HG03457 (cell line): ENCODE data around the gene CIZ1.

Experiments
- ATAC-seq: cut with Tn5 transposase; IDR thresholded peaks from one replicate; pipeline ENCODE4 v1.9.1; 2021; ENCODE audit warnings: moderate number of reproducible peaks; ENCODE audit not compliant: unreplicated experiment

Gene CIZ1

DNA sequence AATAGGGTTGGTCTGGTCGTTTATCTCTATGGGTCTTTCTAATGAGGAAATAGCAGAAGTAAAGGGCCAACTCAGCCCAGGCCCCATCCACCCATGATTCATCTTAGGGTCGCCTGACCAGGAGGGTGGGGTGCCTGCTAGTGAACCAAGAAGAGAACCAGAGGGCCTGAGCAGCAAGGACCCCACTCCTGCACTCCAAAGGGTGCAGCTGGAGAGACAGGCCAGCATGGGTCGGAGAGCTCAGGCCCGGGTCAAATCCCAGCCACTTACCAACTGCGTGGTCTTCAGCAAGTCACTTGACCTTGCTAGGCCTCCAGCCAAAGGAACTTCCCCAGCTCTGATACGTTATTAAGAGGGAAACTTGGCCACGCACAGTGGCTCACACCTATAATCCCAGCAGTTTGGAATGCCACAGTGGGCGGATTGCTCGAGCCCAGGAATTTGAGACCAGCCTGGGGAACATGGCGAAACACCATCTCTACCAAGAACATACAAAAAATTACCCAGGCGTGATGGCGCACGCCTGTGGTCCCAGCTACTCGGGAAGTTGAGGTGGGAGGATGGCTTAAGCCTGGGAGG is 27.0 kb downstream of the CIZ1 start:
- no peak for ATAC-seq

DNA sequence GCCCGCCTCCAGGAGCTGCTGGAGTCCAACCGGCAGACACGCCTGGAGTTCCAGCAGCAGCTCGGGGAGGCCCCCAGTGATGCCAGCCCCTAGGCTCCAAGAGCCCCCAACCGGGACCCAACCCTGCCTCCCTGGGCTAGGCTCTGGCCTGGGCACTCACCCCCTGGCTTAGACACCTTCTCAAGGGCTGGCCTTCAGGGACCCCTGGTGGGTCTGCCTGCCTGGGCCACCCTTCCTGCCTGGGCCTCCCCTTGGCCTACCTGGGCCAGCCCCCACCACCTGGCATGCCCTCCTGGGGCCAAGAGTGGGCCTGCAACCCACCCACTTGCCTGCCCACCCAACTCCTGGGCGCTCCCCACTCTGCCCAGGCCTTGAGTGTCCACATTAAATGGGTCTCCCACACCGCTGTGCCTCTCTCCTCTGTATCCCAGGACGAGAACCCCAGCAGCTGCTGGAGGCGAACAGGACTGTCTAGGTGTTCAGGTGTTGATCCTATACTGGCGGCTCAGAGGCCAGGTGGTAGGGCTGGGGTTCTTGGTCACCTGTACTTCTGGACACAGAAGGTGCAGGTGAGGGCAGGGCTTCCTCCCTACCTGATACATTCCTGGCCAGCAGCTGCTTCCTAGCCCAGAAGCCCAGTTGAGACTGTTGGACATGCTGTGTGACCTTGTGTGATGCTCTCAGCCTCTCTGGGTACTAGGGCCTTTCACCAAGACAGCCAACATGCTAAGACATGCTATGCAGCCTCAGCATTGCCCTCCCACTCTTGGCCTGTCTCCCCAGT is 27.7 kb downstream of the CIZ1 start:
- no peak for ATAC-seq

DNA sequence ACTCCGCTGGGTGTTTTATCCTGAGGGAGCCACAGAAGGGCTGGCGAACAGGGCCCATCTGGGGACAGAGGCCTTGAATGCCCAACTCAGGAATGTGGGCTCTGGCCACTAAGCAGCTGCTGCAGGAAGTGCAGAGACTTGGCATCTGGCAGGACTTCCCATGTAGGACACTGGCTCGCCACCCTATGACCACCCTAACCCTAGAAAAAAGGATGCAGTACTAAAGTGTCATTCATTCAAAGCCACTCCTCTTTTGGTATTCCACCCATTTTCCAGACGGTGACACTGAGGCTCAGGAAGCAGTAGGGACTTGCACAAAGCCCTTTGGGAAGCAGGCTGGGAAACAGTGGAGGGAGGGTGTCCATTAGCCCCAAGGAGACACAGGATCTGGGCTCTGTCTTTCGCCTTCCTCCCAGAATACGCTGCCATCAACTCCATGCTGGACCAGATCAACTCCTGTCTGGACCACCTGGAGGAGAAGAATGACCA is 28.3 kb downstream of the CIZ1 start:
- ATAC-seq = no peak

DNA sequence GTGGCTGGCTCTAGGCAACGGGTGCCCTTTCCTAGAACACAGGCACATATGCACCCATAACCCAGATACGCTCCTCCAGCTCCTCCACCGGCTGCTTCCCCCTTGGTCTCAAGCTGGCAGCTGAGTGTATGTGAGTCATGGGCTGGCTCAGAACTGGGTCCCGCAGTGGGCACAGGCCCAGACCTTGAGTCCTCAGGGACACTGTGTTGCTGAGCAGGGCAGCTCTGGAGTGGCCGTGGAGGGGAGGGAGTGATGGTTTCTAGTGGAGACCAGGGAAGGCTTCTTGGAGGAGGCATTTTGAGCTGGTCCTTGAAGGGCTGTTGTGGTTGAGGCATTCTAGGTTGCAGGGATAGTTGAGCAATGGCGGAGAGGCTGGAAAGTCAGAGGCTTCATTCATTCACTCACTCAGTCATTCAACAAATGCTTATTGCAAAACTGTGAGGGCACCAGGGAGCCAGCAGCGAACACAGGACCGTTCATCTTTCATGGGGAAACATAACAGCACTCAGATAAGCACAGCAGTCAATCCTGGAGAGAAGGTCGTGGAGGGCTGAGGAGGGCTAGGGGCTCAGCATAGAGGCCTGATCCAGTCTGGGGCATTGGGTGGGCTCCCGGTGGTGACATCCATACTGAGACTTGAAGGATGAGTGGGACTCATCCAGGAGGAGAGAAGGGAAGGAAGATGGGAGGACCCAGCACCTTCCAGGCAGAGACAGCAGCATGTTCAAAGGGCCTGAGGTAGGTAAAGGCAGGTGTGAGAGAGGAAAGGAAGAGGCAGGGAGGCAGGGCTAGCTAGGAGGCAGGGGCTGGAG is 29.0 kb downstream of the CIZ1 start:
- no peak for ATAC-seq

DNA sequence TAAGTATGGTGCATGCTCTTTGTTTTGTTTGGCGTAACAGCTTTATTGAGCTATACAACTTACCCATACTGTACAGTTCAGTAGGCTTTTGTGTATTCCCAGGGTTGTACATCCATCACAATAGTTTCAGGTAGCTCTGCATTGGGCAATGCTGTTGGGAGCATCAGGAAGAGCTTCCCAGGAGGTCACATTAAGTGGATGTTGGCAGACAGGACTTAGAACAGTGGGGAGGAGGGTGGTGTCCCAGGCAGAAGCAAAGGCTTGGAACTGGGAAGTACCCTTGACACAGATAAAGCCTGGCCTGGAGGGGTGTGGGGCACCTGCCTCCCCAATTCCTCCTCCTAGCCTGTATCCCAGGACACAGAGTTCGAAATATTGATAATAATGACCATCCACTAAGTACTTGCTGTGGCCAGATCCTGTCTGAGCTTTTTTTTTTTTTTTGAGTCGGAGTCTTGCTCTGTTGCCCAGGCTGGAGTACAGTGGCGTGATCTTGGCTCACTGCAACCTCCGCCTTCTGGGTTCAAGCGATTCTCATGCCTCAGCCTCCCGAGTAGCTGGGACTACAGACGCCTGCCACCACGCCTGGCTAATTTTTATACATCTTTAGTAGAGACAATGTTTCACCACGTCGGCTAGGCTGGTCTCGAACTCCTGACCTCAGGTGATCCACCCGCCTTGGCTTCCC is 30.0 kb downstream of the CIZ1 start:
- no peak for ATAC-seq

DNA sequence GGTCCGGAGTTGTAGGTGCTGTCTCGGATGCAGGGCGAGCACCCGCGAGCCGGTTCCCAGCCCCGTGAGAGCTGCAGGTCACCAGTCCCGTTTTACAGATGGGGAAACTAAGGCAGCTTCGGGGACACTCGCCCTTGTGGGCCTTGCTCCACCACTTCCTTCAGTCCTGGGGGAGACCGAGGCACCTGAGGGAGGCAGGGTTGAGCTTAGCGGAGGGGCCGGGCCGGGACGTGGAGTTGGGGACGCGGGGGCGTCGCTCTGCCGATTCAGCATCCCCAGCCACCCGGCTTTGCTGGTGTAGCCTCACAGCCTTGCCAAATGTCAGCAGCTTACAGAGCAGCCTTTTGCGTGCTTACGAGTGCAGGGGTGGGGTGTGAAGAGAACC is 30.8 kb downstream of the CIZ1 start:
- no peak for ATAC-seq

DNA sequence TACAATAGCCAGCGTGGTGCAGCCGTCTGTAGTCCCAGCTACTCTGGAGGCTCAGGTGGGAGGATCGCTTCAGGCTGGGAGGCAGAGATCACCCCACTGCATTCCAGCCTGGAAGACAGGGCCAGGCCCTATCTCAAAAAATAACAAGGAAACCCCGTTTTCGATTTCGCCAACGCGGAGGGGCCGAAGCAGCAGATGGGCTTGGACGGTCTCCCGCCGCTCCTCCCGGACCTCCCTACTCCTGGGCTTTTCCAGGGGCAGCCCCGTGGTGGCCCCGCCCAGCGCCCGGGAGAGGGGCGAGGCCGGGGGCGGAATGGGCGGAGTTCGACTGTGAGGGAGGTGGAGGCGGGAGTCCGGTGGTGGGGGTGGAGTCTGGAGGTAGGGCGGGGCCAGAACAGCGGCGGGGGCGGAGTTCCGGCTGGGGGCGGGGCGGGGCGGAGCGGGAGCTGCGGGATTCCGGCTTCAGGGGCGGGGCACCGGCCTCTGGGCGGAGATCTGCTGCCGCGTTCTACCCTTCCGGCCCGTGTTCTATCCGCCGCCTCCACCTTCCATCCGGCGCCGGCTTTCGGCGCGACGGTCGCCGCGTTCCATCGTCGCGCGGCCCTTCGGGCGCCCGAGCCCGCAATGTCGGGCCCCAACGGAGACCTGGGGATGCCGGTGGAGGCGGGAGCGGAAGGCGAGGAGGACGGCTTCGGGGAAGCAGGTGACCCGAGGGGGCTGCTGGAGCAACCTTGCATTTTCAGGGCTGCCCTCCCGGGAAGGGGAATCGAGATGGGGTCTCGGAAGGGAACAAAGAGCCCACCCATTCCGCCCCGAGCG is 31.4 kb downstream of the CIZ1 start, which contains the start of gene BBLN:
TSS of gene BBLN (plus strand) at position 482 of the 819 bp plus-strand sequence. CDS start at position 625, 143 bp downstream.
- ATAC-seq = peak; percentile 62

DNA sequence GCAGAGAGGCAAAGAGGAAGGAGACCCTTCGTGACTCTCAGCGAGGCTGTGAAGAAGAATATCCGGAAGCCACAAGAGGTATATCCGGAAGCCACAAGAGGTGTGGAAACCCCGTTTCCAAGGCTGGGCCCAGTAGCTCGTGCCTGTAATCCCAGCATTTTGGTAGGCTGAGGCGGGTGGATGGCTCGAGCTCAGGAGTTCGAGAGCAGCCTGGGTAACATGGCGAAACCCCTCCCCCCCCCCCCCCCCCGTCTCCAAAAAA is 31.9 kb downstream of the CIZ1 start:
- ATAC-seq = no peak

DNA sequence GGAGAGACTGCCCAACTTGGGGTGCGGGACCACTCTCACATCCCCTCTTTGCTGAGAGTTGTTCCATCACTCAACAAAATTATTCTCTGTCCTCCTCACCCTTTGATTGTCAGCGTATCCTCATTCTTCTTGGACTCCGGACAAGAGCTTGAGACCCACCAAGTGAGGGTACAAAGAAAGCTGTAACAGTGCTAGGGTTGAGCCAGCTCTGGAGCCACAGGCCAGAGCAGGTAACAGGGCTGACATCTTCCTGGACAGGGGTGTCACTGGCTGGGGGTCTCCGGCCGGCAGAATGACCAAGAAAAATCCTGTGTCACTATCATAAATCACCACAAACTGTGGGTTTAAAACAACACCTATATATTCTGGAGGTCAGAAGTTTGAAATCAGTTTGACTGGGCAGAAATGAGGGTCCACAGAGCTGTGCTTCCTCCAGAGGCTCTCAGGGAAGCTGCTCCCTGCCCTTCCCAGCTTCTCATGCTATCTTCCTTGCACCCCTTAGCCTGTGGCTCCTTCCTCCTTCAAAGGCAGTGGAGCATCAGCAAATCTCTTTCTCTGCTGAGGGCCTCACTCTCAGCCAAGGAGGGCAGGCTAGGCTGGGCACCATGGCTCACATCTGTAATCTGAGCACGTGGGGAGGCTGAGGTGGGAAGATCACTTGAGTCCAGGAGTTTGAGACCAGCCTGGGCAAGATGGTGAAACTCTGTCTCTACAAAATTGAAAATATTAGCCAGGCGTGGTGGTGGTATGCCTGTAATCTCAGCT is 35.5 kb downstream of the CIZ1 start:
- ATAC-seq = no peak

DNA sequence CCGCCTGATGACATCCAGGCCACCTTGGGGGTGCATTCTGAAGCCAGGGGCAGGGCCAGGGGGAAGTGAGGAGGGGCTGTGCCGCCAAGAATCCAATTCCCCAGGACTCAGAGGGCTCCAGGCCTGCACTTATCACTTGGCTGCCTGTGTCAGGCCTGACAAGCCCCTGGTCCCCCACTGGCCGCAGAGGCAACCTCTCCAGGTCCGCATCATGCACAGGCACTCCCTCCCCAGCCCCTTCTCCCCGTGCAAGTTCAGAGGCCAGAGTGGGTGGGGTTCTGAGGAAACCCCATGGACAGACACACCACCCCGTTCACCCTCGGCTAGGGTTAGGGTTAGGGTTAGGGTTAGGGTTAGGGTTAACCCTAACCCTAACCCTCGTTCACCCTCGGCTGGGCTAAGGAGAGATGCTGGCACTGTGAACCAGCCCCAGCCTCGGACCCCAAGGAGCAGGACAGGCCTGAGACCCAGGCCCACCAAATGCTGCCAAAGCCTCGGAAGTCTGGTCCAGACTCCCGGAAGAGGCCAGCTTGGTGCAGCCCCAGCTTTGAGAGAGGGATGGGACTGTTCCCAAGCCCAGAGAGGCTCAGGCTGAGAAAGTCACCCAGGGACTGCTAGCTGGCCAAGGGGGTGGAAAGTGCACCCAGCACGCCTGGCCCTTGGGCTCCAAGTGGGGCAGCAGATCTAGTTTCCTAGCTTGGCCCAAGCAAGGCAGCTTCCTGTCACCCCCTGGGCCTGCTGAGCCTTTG is 37.3 kb downstream of the CIZ1 start:
- no peak for ATAC-seq

DNA sequence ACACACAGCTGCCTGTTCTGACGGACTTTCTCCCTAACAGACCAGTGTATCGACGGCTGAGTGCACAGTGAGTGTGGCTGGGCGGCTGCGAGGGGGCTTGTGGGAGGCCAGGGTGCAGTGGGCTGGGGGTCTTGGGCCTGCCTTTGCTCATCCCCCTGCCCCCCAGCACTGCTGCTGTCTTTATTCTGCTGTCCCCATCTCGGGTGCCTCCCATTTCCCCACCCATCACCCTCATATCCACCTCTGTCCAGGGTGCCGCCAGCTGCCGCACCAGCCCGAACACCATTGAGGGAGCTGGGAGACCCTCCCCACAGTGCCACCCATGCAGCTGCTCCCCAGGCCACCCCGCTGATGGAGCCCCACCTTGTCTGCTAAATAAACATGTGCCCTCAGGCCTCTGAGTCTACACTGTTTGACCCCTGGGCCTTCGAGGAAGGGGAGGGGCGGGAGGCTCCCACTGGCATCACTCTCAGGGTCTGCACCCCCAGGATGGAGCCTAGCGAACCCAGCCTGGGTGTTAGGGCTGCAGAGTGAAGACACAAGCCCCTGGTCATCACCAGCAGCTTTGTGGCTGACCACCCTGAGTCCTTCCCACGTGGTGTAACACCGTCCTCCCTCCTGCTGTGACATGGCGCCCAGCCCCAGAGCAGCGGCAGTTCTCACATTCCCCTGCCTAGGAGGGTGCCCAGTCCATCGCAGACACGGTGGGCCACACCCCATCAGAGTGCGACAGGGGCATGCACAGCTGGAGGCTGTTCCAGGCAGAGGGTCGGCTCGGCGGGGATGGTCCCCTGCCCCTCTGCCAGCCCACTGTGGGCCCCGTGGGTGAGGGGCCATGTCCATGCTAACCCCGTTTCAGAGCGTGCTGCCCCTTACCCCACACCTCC is 38.1 kb downstream of the CIZ1 start:
- ATAC-seq = no peak

DNA sequence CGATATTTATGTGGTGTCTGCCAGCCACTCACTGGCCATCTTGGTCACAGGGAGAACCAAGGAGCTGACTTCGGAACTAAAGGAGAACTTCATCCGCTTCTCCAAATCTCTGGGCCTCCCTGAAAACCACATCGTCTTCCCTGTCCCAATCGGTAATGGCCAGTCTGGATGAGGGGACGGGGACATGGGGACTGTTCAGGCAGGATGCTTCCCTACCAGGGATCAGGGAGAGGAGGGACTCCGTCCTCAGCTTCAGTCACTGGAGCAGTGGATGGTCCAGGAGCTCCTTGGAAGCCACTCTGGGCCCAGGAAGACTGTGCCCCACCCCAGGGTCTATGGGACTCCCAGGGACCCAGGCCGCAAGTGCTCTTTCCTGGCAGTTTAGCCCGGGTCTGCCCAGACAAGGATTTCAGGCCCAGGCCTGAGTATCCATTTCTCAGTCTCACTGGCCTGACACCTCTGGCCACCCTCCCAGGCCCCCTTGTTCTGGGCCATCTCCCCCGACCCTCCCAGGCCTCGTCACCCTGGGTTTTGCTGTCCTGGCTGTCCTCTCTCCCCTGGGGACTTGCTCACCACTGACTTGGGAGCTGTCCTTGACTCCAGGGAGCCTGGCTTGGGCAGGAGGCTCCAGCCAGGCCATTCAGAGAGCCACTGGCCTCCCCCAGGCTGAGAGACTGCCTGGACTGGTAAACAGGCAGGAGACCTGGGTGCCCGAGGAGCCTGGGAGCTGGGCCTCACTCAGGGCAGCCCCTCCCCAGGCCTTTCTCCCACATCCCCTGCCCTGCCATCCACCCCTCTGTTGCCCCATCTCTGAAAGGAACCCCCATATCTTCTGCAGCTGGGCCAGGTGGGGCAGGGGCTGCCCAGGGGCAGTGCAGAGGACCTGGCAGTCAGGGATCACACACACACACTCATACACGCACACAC is 39.0 kb downstream of the CIZ1 start:
- no peak for ATAC-seq

DNA sequence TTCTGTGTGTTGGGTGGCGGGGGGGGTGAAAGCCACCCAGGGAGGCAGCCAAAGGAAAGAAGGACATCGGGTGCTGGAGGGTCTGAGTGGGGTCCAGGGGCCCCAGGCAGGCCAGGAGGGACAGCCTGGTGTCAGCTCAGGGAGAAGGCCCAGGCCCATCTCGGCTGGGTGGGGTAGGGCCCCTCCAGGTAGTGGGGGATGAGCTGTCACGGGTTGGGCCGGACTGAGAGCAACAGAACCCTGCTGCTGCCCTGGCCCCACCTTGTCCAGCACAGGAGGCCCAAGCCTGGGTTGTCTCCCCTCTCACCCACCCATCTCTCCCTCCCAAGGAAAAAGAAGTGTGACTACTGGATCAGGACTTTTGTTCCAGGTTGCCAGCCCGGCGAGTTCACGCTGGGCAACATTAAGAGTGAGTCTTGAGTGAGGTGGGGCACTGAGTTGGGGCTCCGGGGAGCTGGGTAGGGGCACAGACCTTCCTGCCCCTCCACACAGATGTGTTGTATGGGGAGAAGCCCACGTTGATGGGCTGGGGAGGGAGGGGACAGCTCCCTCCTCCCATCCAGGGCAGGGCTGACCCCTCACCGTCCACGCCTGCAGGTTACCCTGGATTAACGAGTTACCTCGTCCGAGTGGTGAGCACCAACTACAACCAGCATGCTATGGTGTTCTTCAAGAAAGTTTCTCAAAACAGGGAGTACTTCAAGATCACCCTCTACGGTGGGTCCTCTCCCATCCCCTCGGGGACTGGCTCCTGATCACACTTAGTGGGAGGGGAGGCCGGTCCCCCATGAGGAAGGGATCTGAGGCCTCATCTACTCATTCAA is 39.9 kb downstream of the CIZ1 start:
- no peak for ATAC-seq

DNA sequence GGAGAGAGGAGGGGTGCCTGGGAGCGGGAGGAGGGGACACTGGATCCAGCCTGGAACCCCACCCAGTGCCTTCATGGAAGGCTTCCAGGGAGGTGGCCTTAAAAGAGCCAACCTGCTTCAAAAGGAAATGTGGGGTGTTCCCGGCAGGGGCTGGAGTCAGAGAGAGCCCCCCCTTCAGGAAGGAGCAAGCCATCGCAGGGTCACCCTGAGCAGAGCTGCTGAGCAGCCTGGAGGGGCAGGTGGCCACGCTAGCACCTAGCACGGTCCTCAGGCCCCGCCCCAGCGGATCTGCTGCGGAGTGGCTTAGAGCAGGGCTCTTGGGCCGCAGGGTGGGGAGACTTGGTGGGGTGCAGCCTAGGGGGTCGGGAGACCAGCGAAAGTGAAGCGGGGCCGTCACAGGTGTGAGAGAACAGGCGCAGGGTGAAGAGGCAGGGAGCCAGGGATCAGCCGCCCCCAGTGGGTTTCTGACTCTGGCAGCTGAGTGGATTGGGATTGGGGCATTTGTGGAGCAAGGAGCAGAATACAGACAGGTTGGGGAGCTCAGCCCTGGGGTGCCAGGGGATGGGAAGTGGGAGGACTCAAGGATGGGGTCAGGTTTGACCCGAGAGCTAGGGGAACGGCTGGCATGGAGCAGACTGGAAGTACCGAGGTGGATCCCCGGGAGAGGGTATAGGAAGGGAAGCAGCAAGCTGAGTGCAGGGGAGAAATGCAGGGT is 40.6 kb downstream of the CIZ1 start:
- ATAC-seq = no peak

DNA sequence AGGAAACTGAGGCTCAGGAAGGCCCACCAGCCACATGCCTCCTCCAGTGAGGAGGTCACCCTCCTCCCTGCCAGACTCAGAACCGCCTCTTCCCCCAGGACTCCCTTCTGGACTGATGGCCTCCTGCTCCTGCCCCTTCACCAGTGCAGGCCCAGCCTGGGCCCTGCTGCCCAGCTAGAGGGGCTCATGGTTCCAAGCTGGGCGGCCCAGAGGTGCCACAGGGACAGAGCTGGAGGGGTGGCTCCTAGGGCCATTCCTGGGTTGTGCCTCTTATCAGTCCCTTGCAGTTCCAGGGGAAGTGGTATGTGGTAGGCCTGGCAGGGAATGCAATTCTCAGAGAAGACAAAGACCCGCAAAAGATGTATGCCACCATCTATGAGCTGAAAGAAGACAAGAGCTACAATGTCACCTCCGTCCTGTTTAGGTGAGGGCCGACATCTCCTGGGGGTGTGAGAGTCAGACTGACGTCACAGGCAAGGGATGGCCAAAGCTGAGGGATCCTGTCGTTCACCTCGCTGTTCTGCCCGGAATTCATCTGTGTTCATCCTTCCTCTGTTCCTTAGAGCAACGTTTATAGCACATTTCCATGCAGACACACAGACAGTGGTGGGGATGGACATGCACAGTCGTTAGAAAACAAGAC is 41.3 kb downstream of the CIZ1 start:
- no peak for ATAC-seq
